ENCODE measurements around the gene ATAD5.
"Not testable (repeated sequence)": the region's sequence is repeated elsewhere in the genome, so short reads cannot be mapped to it uniquely, and the experiment has no call there.

ATAD5 gene

DNA sequence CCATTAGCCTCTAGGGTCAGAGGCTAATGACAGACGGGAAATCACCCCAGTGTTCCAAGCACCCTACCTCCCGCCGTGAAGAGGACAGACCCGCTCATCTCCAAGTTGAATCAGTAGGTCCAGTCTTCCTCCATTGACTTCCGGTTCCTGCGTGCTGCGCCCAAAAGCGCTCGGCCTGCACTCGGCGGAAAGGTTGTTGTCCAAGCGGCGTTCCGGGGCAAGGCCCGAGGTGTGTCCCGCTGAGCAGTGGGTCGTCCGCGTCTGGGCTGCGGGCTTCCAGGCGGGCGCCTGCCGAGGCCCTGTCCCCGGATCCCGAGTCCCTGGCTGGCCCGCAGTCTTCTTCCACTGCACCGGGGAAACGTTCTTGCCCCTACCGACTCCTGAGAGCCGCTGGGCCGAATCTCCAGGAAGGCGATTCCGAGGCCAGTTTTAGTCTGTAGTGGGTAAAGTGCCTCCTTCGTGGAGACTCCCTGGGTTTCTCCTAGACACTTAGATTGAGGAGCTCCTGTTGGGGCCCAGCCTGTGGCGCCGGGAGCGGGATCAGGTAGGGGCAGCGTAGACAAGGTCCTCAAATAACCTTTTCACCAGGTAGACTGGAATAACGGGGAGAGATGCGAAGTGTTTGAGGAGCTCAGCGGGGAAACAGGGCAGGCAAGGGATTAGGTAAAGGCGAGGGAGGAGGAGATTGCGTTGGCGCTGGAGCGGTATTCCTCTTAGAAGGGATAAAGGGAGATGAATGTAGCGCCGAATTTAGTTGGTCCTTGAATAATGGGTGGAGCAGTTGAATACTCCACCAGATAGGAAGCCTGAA, 74.5 kb downstream of the ATAD5 start, which contains the start of gene TEFM:
Gene TEFM, minus strand, starts transcription at position 138 of the 811 bp plus-strand sequence. Its CDS starts 40 bp downstream, at position 98.
- TF ChIP-seq, protein P1, sequence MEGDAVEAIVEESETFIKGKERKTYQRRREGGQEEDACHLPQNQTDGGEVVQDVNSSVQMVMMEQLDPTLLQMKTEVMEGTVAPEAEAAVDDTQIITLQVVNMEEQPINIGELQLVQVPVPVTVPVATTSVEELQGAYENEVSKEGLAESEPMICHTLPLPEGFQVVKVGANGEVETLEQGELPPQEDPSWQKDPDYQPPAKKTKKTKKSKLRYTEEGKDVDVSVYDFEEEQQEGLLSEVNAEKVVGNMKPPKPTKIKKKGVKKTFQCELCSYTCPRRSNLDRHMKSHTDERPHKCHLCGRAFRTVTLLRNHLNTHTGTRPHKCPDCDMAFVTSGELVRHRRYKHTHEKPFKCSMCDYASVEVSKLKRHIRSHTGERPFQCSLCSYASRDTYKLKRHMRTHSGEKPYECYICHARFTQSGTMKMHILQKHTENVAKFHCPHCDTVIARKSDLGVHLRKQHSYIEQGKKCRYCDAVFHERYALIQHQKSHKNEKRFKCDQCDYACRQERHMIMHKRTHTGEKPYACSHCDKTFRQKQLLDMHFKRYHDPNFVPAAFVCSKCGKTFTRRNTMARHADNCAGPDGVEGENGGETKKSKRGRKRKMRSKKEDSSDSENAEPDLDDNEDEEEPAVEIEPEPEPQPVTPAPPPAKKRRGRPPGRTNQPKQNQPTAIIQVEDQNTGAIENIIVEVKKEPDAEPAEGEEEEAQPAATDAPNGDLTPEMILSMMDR (IDR thresholded peaks at IDR 0.05; ENCODE audit: low read depth, low read length, missing control alignments), result no peak
- peak; percentile 80 for DNase-seq (ENCODE audit: low read depth)
- H3K4me3 ChIP-seq (ENCODE audit: low read depth, low read length), result peak within 1 kb of the TSS; percentile 92
- in situ Hi-C loops (cut with HindIII; ENCODE audit: low sequenced_read_pairs), result no loop called here

DNA sequence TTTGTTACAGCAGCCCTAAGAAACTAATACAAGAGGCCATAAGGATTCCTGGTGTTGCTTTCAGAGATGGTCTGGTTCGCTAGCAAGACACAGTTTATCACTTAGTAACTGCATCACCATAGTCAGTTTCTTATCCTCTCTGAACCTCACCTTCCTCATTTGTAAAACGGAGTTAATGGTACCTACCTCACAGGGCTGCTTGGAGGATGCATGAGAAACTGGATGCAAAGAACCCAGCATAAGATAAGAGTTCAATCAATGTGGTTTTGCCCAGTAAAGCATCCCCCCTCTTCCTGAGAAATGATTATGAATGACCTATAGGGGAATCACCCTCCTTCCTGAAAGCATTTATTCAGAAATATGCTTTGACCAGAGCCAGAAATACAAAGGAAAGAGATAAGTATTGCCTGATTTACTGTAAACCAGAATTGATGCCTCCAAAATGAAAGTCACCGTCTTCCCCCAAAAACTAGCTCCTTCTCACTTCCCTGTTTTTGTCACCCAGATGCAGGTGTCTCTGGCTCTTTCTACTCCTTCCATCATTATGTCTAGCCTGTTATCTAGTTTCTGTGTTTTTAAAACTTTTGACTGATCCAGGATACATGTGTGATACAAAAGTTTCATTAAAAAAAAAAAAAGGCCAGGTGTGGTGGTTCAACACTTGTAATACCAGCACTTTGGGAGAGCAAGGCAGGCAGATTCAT, 77.1 kb downstream of the ATAD5 start:
- TF ChIP-seq, protein P1 (IDR thresholded peaks at IDR 0.05; ENCODE audit: low read depth, low read length, missing control alignments), result no peak
- no peak overlapping the region for H3K4me3 ChIP-seq (ENCODE audit: low read depth, low read length)
- no peak for DNase-seq (ENCODE audit: low read depth)
- in situ Hi-C loops (cut with HindIII; ENCODE audit: low sequenced_read_pairs), result no loop called here

DNA sequence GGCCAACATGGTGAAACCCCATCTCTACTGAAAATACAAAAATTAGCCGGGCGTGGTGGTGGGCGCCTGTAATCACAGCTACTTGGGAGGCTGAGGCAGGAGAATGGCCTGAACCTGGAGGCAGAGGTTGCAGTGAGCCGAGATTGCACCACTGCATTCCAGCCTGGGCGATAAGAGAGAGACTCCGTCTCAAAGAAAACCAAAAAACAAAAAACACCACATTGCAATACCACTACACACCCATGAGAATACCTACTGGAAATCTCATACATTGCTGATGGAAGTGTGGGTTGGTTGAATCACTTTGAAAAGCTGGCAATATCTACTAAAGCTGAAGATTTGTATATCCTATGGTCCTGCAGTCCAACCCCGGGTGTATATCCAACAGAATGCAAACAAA, 78.4 kb downstream of the ATAD5 start:
- DNase-seq (ENCODE audit: low read depth); H3K4me3 ChIP-seq (ENCODE audit: low read depth, low read length); in situ Hi-C loops (cut with HindIII; ENCODE audit: low sequenced_read_pairs): not testable (repeated sequence)

DNA sequence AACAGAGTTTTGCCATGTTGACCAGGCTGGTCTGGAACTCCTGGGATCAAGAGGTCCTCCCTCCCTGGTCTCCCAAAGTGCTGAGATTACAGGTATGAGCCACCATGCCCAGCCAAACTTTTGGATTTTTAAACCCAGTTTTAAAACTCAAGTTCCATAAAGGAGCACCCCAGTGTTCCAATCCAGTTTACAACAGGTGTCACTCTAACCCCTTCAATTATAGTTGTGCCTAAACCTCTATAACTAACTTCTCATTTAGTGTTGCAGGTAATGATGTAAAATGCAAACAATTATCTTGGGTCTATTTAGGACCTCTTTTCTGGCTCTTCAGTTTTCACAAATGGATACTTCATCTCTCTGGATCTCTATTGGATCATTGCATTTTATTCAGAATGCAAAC, 82.2 kb downstream of the ATAD5 start:
- in situ Hi-C loops (cut with HindIII; ENCODE audit: low sequenced_read_pairs), result no loop called here
- no peak overlapping the region for H3K4me3 ChIP-seq (ENCODE audit: low read depth, low read length)
- no peak for DNase-seq (ENCODE audit: low read depth)
- TF ChIP-seq, protein P1 (IDR thresholded peaks at IDR 0.05; ENCODE audit: low read depth, low read length, missing control alignments), result no peak

DNA sequence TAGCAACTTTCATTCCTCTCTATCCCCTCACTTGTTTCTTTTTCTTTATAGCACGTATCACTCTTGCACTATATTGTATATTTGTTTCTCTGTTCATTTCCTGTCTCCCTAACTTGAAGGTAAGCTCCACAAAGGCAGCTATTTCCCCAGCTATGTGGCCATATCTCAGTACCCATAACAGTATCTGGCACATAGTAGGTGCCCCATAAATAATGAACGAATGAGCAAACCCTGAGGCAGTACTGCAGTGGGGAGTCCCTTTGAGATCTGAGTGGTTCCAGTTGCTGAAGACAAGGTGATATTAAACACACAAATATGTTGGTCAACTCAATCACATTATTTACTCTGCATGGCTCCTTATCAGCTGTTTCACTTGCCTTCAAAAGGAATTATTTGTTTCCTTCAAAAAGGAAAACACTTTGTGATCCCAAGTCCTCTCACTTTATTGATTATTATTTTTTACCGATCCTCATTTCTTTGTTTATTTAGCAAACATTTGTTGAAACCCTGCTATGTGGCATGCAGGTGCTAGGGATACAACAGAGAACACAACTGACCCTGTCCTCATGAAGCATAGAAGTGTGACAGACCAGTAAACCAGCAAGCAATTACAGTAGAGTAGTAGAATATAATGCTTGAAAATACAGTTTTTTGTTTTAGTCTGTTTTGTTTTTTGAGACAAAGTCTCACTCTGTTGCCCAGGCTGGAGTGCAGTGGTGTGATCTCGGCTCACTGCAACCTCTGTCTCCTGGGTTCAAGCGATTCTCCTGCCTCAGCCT, 84.3 kb downstream of the ATAD5 start:
- in situ Hi-C loops (cut with HindIII; ENCODE audit: low sequenced_read_pairs), result no loop called here
- no peak overlapping the region for H3K4me3 ChIP-seq (ENCODE audit: low read depth, low read length)
- TF ChIP-seq, protein P1 (IDR thresholded peaks at IDR 0.05; ENCODE audit: low read depth, low read length, missing control alignments), result no peak
- no peak for DNase-seq (ENCODE audit: low read depth)

DNA sequence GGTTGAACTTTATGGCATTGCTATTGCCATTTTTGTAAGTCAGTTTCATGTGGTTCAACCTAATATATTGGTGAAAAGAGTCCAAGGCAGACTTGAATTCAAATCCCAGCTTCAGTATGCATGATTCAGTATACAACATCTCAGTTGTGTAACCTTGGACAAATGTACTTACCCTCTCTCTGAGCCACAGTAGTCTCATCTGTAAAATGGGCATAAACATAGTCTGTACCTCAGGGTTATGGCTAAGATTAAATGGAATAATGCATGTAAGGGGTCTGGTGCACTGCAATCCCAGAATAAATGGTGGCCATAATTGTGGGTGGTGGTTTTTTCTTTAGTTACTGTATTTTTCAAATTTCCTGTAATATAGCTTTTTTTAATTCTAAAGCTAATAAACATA, 85.3 kb downstream of the ATAD5 start:
- TF ChIP-seq, protein P1 (IDR thresholded peaks at IDR 0.05; ENCODE audit: low read depth, low read length, missing control alignments), result no peak

More for the DNA sequence above, 85.3 kb downstream of the ATAD5 start:
- in situ Hi-C loops (cut with HindIII; ENCODE audit: low sequenced_read_pairs), result no loop called here
- H3K4me3 ChIP-seq (ENCODE audit: low read depth, low read length), result no peak overlapping the region
- DNase-seq (ENCODE audit: low read depth), result no peak
